ENCODE measurements around the gene LGALS9B. TPM values are rescaled to one million over a fixed set of nuclear protein-coding genes. Genes with fewer than 3 reads are reported as not detected.
"Not testable (repeated sequence)": the region's sequence is repeated elsewhere in the genome, so short reads cannot be mapped to it uniquely, and the experiment has no call there.

The LGALS9B gene
- total RNA-seq, 1 donor from 2014 or later = 0.29 TPM

GRCh38 chr17:20484930-20485329 lies 17.6 kb upstream of the LGALS9B start:
- H3K36me3 Mint-ChIP-seq; H3K9me3 Mint-ChIP-seq; H3K4me3 Mint-ChIP-seq; H3K27me3 Mint-ChIP-seq; H3K27ac Mint-ChIP-seq; DNase-seq (ENCODE audit: extremely low spot score, unreplicated experiment); H3K4me1 Mint-ChIP-seq (ENCODE audit: unreplicated experiment): not testable (repeated sequence)

GRCh38 chr17:20479889-20480591 lies 12.7 kb upstream of the LGALS9B start:
- not testable (repeated sequence) for DNase-seq (ENCODE audit: extremely low spot score, unreplicated experiment); H3K27ac Mint-ChIP-seq; H3K4me3 Mint-ChIP-seq

GRCh38 chr17:20477398-20478071 lies 10.2 kb upstream of the LGALS9B start:
- H3K9me3 Mint-ChIP-seq; H3K36me3 Mint-ChIP-seq; DNase-seq (ENCODE audit: extremely low spot score, unreplicated experiment); H3K4me1 Mint-ChIP-seq (ENCODE audit: unreplicated experiment); H3K27ac Mint-ChIP-seq; H3K4me3 Mint-ChIP-seq; H3K27me3 Mint-ChIP-seq: not testable (repeated sequence)

More at GRCh38 chr17:20479889-20480591, 12.7 kb upstream of the LGALS9B start:
- not testable (repeated sequence) for H3K4me1 Mint-ChIP-seq (ENCODE audit: unreplicated experiment); H3K9me3 Mint-ChIP-seq; H3K36me3 Mint-ChIP-seq; H3K27me3 Mint-ChIP-seq

- H3K27ac Mint-ChIP-seq; H3K9me3 Mint-ChIP-seq; H3K27me3 Mint-ChIP-seq; H3K4me3 Mint-ChIP-seq; H3K4me1 Mint-ChIP-seq (ENCODE audit: unreplicated experiment); H3K36me3 Mint-ChIP-seq; DNase-seq (ENCODE audit: extremely low spot score, unreplicated experiment): not testable (repeated sequence)
Measured at GRCh38 chr17:20475137-20475831, 7.9 kb upstream of the LGALS9B start.

- H3K27me3 Mint-ChIP-seq = not testable (repeated sequence)
Measured at GRCh38 chr17:20474081-20474480, 6.7 kb upstream of the LGALS9B start.

GRCh38 chr17:20469946-20470345 lies 2.6 kb upstream of the LGALS9B start:
- not testable (repeated sequence) for H3K4me1 Mint-ChIP-seq (ENCODE audit: unreplicated experiment); H3K4me3 Mint-ChIP-seq; H3K36me3 Mint-ChIP-seq; H3K9me3 Mint-ChIP-seq; DNase-seq (ENCODE audit: extremely low spot score, unreplicated experiment); H3K27ac Mint-ChIP-seq; H3K27me3 Mint-ChIP-seq

More at GRCh38 chr17:20474081-20474480, 6.7 kb upstream of the LGALS9B start:
- H3K9me3 Mint-ChIP-seq; H3K36me3 Mint-ChIP-seq; H3K4me3 Mint-ChIP-seq; DNase-seq (ENCODE audit: extremely low spot score, unreplicated experiment); H3K4me1 Mint-ChIP-seq (ENCODE audit: unreplicated experiment); H3K27ac Mint-ChIP-seq: not testable (repeated sequence)

GRCh38 chr17:20469107-20469506 lies 1.8 kb upstream of the LGALS9B start:
- H3K27ac Mint-ChIP-seq; H3K4me1 Mint-ChIP-seq (ENCODE audit: unreplicated experiment); H3K4me3 Mint-ChIP-seq; H3K27me3 Mint-ChIP-seq; H3K9me3 Mint-ChIP-seq; DNase-seq (ENCODE audit: extremely low spot score, unreplicated experiment); H3K36me3 Mint-ChIP-seq: not testable (repeated sequence)

GRCh38 chr17:20466999-20467398 lies 340 bp downstream of the LGALS9B start:
- not testable (repeated sequence) for H3K4me3 Mint-ChIP-seq; H3K27ac Mint-ChIP-seq; H3K36me3 Mint-ChIP-seq; H3K9me3 Mint-ChIP-seq; H3K27me3 Mint-ChIP-seq; DNase-seq (ENCODE audit: extremely low spot score, unreplicated experiment); H3K4me1 Mint-ChIP-seq (ENCODE audit: unreplicated experiment)

- H3K27me3 Mint-ChIP-seq; H3K27ac Mint-ChIP-seq; H3K36me3 Mint-ChIP-seq; H3K4me1 Mint-ChIP-seq (ENCODE audit: unreplicated experiment); H3K9me3 Mint-ChIP-seq; H3K4me3 Mint-ChIP-seq; DNase-seq (ENCODE audit: extremely low spot score, unreplicated experiment): not testable (repeated sequence)
Measured at GRCh38 chr17:20466553-20466952, 786 bp downstream of the LGALS9B start.

- H3K4me3 Mint-ChIP-seq; H3K27me3 Mint-ChIP-seq; H3K9me3 Mint-ChIP-seq; DNase-seq (ENCODE audit: extremely low spot score, unreplicated experiment); H3K4me1 Mint-ChIP-seq (ENCODE audit: unreplicated experiment); H3K36me3 Mint-ChIP-seq; H3K27ac Mint-ChIP-seq: not testable (repeated sequence)
Measured at GRCh38 chr17:20465535-20465934, 1.8 kb downstream of the LGALS9B start.

- H3K36me3 Mint-ChIP-seq; H3K4me1 Mint-ChIP-seq (ENCODE audit: unreplicated experiment); H3K27me3 Mint-ChIP-seq; H3K9me3 Mint-ChIP-seq; H3K4me3 Mint-ChIP-seq; DNase-seq (ENCODE audit: extremely low spot score, unreplicated experiment); H3K27ac Mint-ChIP-seq: not testable (repeated sequence)
Measured at GRCh38 chr17:20464854-20465414, 2.4 kb downstream of the LGALS9B start.

GRCh38 chr17:20462158-20462557 lies 5.2 kb downstream of the LGALS9B start:
- H3K9me3 Mint-ChIP-seq; H3K4me1 Mint-ChIP-seq (ENCODE audit: unreplicated experiment); H3K36me3 Mint-ChIP-seq; H3K4me3 Mint-ChIP-seq; DNase-seq (ENCODE audit: extremely low spot score, unreplicated experiment); H3K27me3 Mint-ChIP-seq; H3K27ac Mint-ChIP-seq: not testable (repeated sequence)

- H3K36me3 Mint-ChIP-seq; H3K4me3 Mint-ChIP-seq; H3K9me3 Mint-ChIP-seq; DNase-seq (ENCODE audit: extremely low spot score, unreplicated experiment); H3K4me1 Mint-ChIP-seq (ENCODE audit: unreplicated experiment); H3K27me3 Mint-ChIP-seq; H3K27ac Mint-ChIP-seq: not testable (repeated sequence)
Measured at GRCh38 chr17:20457848-20458381, 9.4 kb downstream of the LGALS9B start.
